NOMO-1 (cell line): ENCODE measurements around the gene SNAPC4.
"Not testable (repeated sequence)": the region's sequence is repeated elsewhere in the genome, so short reads cannot be mapped to it uniquely, and the experiment has no call there.

Experiments used
- DNase-seq, 2 experiments: peaks; one replicate each; lab custom pipeline; 2025; ENCODE audit not compliant: unreplicated experiment in 2 of 2; lab: John Stamatoyannopoulos, UW

Gene SNAPC4

DNA sequence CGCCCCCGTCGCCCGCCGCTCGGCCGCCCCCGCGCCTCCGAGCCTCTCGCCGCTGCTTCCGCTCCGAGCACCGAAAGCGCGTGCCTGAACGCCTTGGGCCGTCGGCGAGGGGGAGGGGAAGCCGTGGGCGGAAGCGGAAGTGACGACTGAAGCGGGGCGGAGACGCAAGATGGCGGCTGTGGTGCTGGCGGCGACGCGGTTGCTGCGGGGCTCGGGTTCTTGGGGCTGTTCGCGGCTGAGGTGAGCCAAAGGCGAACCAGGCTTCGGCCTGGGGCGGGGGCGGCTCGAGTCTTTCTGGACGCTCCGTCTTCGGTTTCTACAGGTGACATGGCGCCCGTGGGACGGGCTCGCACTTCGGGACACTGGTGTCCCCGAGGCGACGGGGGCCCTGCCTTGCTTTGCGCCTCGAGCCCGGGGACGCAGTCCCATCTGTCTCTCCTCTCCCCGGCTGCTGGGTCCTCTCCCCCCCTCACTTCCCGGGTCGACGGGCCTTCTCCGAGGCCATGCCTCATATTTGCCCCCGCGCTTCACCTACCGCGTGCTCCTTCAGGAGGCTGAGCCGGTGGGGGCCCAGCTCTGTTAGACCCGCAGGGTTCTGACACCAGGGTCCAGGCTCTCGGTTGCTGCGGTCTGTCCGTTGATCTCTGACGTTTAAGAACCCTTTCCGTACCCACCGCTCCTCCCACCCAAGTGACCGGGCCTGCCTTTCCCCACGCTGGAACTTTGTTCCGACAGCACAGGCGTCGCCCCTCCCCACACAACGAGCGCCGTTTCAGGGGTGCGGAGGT is 10.7 kb upstream of the SNAPC4 start, which contains the start of the genes ENTR1 and PMPCA:
Gene ENTR1 (minus strand): TSS at position 115 of the 788 bp plus-strand sequence. CDS start 217 bp downstream, outside the sequence.
Gene PMPCA (plus strand): TSS at position 159 of the 788 bp plus-strand sequence. CDS start 11 bp downstream, at position 170.
- DNase-seq = peak; percentile 84 to 96

DNA sequence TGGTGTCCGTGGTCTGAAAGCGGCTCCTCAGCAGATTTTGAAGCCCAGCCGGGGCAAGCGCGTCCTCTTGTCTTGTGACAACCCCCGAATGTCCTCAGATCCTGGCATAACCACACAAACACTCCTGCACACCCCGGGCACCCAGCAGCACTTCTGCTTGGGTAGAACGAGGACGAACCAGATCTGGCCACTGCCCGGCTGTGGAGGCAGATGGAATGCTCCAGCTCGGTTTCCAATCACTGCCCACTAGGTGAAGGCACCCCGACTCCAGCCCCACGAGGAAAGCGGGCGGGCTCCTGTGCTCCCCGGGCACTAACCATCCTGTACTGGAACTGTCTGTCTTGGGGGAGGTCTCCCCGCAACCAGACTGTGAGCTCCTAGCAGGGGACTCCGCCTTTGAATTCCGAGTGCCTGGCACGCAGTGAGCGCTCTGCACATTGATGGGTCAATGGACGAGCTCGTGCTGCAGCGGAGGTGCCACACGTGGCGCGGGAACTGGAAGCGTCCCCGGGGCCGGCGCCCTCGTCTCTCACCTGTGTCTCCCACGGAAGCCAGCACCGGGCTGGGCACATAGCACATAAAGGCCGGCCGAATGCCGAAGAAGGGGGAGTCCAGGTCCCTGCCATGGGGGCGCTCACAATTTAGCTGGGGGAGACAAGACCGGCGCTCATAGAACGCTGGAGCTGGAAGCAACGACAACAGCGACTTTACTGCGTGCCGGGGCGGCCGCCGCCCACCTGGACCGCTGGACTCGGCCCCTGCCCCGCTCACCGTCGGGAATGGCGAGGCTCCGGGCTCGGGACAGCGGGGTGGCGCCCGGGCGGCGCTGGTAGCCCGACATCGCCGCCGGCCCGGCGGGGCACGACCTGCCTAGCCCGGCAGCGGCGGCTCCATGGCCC is 9.8 kb upstream of the SNAPC4 start:
- DNase-seq = peak; percentile 12 to 19

DNA sequence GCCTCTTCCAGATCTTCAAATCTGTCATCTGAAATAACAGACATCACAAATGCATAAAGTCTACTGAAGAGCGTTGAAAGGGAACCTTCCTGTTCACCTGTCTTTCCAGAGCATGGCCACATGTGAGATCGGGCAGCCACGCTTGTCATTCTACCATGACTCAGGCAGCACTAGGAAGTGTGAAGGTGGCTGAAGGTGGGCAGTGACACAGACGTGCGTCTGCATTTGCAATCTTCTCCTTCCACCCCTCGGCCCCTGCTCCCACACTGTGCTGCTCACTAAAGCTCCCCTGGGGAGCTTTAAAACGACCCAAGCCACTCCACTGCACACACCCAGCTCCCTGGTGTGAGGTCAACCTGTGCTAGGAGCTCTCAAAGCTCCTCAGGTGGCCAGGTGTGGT is 7.9 kb upstream of the SNAPC4 start:
- DNase-seq = no peak

DNA sequence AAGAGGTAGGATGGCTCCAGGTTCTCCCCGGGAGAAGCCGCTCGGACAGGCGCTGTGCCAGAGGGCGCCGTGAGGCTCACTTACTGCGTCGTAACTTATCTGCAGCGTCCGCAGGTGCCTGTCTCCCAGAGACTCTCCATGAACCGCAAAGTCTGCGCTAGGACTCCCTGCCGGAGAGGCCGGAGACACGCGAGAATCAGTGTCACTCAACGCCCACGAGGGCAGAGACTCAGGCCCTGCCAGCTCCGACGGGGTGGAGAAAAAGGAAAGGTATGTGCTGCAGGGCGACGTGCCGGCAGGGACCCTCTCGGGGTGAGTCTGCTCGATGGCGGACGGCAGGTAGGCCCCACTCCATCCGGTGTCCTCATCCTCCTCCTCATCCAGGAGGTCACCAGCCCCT is 7.1 kb upstream of the SNAPC4 start:
- DNase-seq = not testable (repeated sequence)

DNA sequence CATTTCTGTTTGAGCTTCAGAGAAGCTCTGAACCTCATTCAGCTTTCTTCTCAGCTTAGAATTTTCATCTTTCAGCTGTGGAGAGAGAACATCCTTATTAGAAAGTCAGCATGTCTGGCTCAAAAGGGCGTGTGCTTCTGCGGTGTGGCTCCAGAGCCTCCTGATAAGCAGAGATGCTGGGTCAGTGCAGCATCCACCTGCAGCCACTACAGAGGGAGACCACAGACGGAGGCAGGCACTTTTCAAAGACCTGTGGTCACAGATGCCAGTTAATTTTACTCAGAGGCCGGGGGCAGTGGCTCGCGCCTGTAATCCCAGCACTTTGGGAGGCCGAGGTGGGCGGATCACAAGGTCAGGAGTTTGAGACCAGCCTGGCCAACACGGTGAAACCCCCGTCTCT is 5.9 kb upstream of the SNAPC4 start:
- not testable (repeated sequence) for DNase-seq

GRCh38 chr9:136405481-136405880 is 5.5 kb upstream of the SNAPC4 start:
- no peak for DNase-seq

- DNase-seq = no peak
Observed at GRCh38 chr9:136404801-136405136, 4.8 kb upstream of the SNAPC4 start.

GRCh38 chr9:136403915-136404800 is 4.2 kb upstream of the SNAPC4 start:
- DNase-seq = peak in 1 of 2 experiments; percentile 42

GRCh38 chr9:136403538-136403914 is 3.6 kb upstream of the SNAPC4 start:
- no peak for DNase-seq

- no peak for DNase-seq
Observed at GRCh38 chr9:136402067-136402466, 2.1 kb upstream of the SNAPC4 start.

DNA sequence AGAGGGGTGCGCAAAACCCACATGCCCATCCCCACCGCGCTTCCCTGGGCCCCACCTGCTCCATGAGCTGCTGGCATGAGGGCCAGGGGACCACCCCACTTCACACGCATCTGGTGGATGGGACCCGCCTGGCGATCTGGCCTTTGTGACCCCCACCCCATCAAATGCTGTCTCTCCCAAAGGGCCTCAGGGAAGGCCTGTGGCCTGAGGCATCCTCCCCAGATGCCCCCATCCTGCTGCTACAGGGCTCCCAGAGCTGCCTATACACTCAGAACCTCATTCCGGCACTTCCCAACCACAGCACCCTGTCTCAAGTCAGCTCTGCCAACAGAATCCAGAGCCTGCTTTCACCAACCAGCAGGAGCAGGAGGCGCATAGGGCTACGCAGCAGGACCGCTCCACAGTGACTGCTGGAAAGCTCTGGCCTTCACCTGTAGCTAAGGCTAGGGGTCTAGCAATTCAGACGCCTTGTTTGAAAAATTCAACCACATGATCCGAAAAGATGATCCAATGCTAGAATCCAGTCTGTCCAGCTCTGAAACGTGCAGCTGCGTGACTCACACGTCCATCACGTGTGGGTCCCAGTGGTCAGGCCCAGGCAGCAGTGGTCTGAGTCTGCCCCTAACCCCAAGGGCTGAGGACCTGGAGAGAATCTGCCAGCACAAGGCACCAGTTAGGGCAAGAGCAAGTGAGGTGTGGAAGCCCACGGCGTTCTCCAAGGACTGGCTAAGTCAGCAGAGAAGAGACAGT is 1.4 kb upstream of the SNAPC4 start:
- no peak for DNase-seq

- peak; percentile 15 to 30 for DNase-seq
Observed at GRCh38 chr9:136399176-136400037, 563 bp downstream of the SNAPC4 start.

DNA sequence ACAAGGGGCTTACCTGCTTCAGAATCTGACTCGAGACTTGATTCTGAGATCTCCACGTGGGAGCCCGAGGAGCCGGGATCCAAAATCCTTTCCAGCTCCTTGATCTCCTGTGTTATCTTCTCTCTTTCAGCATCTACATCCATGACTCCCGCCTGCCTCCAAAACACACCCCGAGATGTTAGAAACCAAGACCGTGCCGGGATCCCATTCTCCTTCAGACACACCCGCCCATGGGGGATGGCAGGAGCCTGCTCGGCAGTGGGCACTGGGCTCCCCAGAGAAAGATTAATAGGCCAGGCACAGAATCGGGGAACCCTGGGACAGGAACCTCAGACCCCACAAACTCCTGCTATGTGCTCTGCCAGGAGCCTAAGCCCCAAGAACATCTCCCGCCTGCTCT is 1.7 kb downstream of the SNAPC4 start:
- no peak for DNase-seq

GRCh38 chr9:136397643-136398042 is 2.3 kb downstream of the SNAPC4 start:
- no peak for DNase-seq

DNA sequence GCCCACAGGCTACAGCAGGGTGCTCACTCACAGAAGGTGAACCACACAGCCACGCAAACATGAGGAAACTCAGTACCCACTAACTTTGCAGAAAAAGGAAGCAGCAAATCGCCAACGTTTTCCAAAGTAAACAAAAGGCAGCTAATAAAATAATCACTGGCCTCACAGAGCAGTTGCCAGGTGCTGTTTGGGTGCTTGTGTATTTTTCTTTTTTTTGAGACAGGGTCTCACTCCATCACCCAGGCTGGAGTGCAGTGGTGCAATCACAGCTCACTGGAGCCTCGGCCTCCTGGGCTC is 3.8 kb downstream of the SNAPC4 start:
- DNase-seq = no peak

DNA sequence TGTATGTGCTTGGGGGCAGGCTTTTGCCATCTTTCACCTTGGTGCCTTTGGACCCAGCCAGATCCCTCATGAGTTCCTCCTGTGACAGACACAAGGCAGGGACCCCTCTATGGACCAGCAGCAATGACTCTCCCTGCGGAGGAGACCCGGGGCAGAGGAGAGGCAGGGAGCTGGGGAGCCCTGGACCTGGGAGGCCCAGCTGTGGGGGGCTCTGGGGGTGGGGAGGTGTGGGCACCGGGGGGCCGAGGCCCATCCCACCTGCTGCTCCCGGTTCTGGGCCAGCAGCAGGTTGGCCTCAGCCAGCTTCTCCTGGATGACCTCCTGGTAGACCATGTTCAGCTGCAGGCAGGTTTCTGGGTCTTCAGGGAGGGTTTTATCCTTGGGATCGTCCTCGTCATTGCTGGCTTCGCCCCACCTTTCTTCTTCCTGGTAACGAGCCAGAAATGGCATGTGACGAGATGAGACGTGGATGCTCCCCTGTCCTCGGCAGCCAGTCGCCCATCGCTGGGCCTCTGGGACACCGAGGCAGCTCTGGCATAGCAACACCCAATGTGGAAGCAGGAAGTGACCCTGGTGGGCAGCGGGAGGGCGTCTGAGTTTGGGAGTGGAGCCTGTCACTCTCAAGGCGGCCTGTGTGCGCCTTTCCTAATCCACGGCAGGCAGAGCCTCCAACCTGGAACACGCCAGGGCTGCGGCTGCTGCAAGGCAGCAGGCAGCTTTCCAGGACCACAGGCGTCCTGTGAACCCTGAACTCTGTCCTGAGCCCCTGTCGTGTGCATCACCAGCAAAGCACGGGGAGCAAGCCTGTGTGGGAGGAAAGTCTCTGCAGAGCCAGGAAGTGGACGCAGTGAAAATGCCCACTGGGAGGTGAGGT is 4.4 kb downstream of the SNAPC4 start:
- DNase-seq = no peak

- no peak for DNase-seq
Observed at GRCh38 chr9:136395020-136395340, 5.0 kb downstream of the SNAPC4 start.

GRCh38 chr9:136394312-136395019 is 5.5 kb downstream of the SNAPC4 start:
- DNase-seq = no peak
